Glutamatergic neuron (in vitro differentiated cells): ENCODE measurements around the gene XRCC4. TPM values are rescaled to one million over a fixed set of nuclear protein-coding genes. Genes with fewer than 3 reads are reported as not detected.

Source experiments
- DNase-seq: peaks from one replicate; pipeline ENCODE4 v3.0.0; 2022
- H3K27ac Mint-ChIP-seq: one replicate; pipeline ENCODE4 v1.8.0; 2020; ENCODE audit warnings: mild to moderate bottlenecking, mixed read lengths, inconsistent platforms; ENCODE audit not compliant: unreplicated experiment
- H3K27me3 Mint-ChIP-seq: one replicate; pipeline ENCODE4 v1.8.0; 2020; ENCODE audit warnings: mild to moderate bottlenecking, moderate library complexity, mixed read lengths, inconsistent platforms; ENCODE audit not compliant: unreplicated experiment
- H3K36me3 Mint-ChIP-seq: one replicate; pipeline ENCODE4 v1.8.0; 2020; ENCODE audit warnings: mild to moderate bottlenecking, mixed read lengths, inconsistent platforms; ENCODE audit not compliant: unreplicated experiment
- H3K4me1 Mint-ChIP-seq: one replicate; pipeline ENCODE4 v1.8.0; 2020; ENCODE audit warnings: mild to moderate bottlenecking, low read depth, mixed read lengths, inconsistent platforms; ENCODE audit not compliant: unreplicated experiment
- H3K4me3 Mint-ChIP-seq: one replicate; pipeline ENCODE4 v1.8.0; 2020; ENCODE audit warnings: mild to moderate bottlenecking, mixed read lengths, inconsistent platforms; ENCODE audit not compliant: unreplicated experiment
- H3K9me3 Mint-ChIP-seq: one replicate; pipeline ENCODE4 v1.8.0; 2020; ENCODE audit warnings: mild to moderate bottlenecking, moderate library complexity, mixed read lengths, inconsistent platforms; ENCODE audit not compliant: unreplicated experiment
- total RNA-seq: library from RNA; stranded (reverse); fragmentation: NEBNext Ultra II Directional; extraction: Animal tissue kit (Norgen Biotek cat#: 25700); gene quantifications from one replicate; pipeline ENCODE4 v1.2.1, GENCODE V29; 2021; ENCODE audit not compliant: unreplicated experiment
- TF ChIP-seq, protein P1 (sequence below): fragments of 200-600 bp; sonication (generic); IDR thresholded peaks from one replicate; pipeline ENCODE4 v1.5.0; 2021; ENCODE audit not compliant: partially characterized antibody, unreplicated experiment

Gene XRCC4
- total RNA-seq, 1 donor from 2014 or later = 5.9 TPM

DNA sequence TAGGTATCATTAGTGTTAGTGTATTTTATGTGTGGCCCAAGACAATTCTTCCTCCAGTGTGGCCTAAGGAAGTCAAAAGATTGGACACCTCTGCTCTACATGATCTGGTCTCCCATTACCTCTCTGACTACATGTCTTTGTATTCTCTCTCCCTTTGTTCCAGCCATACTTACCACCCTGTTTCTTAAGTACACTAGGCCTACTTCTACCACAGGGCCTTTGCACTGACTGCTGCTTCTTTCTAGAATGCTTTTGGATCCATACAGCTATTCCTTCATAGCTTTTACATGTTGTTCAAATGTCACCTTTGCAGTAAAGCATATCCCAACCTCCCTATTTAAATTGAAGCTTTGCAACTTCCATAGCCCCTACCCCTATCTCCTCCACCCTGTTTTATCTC lies 5.4 kb downstream of the XRCC4 start:
- Mint-ChIP-seq H3K4me3 (no peak overlapping the region), H3K9me3 (peaks cover 2% of the 10 kb centered on the region), H3K4me1 (peaks cover 5% of the 10 kb centered on the region), H3K27me3 (peaks cover under 1% of the 10 kb centered on the region), H3K27ac (no peak overlapping the region), H3K36me3 (no peaks in the 10 kb centered on the region)
- TF ChIP-seq, protein P1, sequence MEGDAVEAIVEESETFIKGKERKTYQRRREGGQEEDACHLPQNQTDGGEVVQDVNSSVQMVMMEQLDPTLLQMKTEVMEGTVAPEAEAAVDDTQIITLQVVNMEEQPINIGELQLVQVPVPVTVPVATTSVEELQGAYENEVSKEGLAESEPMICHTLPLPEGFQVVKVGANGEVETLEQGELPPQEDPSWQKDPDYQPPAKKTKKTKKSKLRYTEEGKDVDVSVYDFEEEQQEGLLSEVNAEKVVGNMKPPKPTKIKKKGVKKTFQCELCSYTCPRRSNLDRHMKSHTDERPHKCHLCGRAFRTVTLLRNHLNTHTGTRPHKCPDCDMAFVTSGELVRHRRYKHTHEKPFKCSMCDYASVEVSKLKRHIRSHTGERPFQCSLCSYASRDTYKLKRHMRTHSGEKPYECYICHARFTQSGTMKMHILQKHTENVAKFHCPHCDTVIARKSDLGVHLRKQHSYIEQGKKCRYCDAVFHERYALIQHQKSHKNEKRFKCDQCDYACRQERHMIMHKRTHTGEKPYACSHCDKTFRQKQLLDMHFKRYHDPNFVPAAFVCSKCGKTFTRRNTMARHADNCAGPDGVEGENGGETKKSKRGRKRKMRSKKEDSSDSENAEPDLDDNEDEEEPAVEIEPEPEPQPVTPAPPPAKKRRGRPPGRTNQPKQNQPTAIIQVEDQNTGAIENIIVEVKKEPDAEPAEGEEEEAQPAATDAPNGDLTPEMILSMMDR = no peak
- DNase-seq = no peak

DNA sequence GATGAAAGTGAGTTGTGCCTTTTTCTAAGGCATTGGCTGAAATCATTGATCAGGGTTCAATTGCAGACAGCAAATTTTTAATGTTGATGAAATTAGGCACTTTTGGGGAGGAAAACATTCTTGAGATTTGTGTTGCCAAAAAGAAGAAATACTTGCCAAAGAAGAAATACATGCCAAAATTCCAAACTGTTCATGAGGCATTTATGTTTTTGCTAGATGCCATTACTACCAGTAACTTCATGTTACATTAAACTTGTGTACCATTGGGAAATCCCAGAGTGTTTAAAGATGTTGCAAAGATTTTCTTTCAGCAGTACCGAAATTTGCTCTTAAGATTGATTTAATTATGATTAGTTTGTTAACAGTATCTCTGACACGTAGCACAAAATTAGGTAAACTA lies 7.0 kb downstream of the XRCC4 start:
- Mint-ChIP-seq H3K36me3 (no peaks in the 10 kb centered on the region), H3K4me3 (no peak overlapping the region), H3K4me1 (no peaks in the 10 kb centered on the region), H3K9me3 (peaks cover 1% of the 10 kb centered on the region), H3K27me3 (no peaks in the 10 kb centered on the region), H3K27ac (no peak overlapping the region)
- TF ChIP-seq, protein P1 = no peak
- no peak for DNase-seq

DNA sequence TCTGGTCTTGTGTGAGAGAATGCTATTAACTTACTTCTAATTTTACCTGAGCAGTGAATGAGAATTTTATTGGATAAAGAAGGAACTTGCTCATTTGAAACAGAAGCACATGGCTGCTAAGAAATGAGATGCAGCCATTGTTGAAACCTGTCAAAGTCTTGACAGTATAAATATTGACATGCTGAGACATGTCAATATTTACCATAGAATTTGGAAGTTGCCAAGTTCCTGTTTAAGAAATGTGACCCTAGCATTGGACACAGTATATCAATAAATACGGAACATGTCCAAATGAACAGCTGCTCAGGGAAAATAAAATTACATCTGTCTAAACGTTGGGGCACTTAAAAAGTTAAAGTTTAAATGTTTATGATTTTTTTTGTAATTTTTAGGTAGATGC lies 7.8 kb downstream of the XRCC4 start:
- Mint-ChIP-seq H3K4me3 (no peak overlapping the region), H3K27ac (no peak overlapping the region), H3K4me1 (no peaks in the 10 kb centered on the region), H3K27me3 (no peaks in the 10 kb centered on the region), H3K36me3 (peaks cover 2% of the 10 kb centered on the region), H3K9me3 (peaks cover 1% of the 10 kb centered on the region)
- TF ChIP-seq, protein P1 = no peak
- no peak for DNase-seq

DNA sequence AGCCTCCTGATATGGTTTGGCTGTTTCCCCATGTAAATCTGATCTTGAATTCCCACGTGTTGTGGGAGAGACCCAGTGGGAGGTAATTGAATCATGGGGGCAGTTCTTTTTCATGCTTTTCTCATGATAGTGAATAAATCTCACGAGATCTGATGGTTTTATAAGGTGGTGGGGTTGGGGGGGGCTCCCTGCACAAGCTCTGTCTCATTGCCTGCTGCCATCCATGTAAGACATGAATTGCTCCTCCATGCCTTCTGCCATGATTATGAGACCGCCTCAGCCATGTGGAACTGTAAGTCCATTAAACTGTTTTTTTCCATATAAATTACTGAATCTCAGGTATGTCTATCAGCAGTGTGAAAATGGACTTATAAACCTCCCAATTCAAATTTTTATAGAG lies 12.8 kb downstream of the XRCC4 start:
- no peaks in the 10 kb centered on the region for H3K27me3 Mint-ChIP-seq
- TF ChIP-seq, protein P1 = no peak
- H3K27ac Mint-ChIP-seq = no peak overlapping the region
- H3K36me3 Mint-ChIP-seq = peaks cover 31% of the 10 kb centered on the region
- H3K9me3 Mint-ChIP-seq = peaks cover 2% of the 10 kb centered on the region
- no peaks in the 10 kb centered on the region for H3K4me1 Mint-ChIP-seq
- no peak overlapping the region for H3K4me3 Mint-ChIP-seq
- no peak for DNase-seq

DNA sequence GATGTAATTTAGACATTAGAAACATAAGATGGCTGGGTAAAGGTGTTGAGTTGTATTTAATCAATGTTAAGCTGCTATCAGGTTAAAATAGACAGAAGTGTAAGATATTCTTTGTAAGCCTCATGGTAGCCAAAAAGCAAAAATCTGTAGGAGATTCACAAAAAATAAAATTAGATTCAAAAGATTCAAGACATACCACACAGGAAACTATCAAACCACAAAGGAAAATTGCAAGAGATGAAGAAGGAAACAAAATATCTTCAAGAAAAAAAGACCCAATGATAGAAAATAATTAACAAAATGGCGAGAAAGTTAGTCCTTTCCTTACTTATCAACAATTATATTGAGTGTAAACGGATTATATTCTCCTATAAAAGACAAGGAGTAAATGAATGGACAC lies 15.3 kb downstream of the XRCC4 start:
- Mint-ChIP-seq H3K4me3 (no peak overlapping the region), H3K4me1 (no peaks in the 10 kb centered on the region), H3K27me3 (no peaks in the 10 kb centered on the region), H3K9me3 (peaks cover 2% of the 10 kb centered on the region), H3K36me3 (peaks cover 34% of the 10 kb centered on the region), H3K27ac (no peak overlapping the region)
- DNase-seq = no peak
- TF ChIP-seq, protein P1 = no peak
